AG04450 (cell line): ENCODE results near the gene SLC26A1. TPM values are rescaled to one million over a fixed set of nuclear protein-coding genes. Genes with fewer than 3 reads are reported as not detected.

Experiments used
- CTCF ChIA-PET: fragments of 300-600, 350-600 bp; formaldehyde crosslinking; extraction: SDS; loops from one replicate; lab custom pipeline; 2022; ENCODE audit warnings: antibody characterized with exemption, inconsistent platforms; lab: Charles Lee
- POLR2A ChIA-PET: fragments of 350-600 bp; formaldehyde crosslinking; extraction: SDS; loops from one replicate; lab custom pipeline; 2021; ENCODE audit warnings: antibody characterized with exemption, inconsistent platforms; lab: Yijun Ruan, JAX
- DNase-seq: peaks from one replicate; pipeline ENCODE4 v3.0.0-alpha.2; 2011; ENCODE audit warnings: low read depth, low spot score
- H3K27ac ChIP-seq: one replicate; pipeline ENCODE4 v1.5.1; 2012; ENCODE audit warnings: low read depth, low read length, control low read depth
- H3K27me3 ChIP-seq: one replicate; pipeline ENCODE4 v1.6.0; 2012; ENCODE audit warnings: low read length; ENCODE audit not compliant: control insufficient read depth, insufficient read depth
- H3K4me3 ChIP-seq: 2 replicates; pipeline ENCODE4 v1.5.1; 2011; ENCODE audit warnings: mild to moderate bottlenecking, low read depth, low read length, control low read depth
- H3K9me3 ChIP-seq: 2 replicates; pipeline ENCODE4 v1.5.1; 2012; ENCODE audit warnings: low read length; ENCODE audit not compliant: control insufficient read depth, insufficient read depth
- polyA plus RNA-seq: library from polyadenylated mRNA; depleted of rRNA; stranded (reverse); fragments of >200 nt; gene quantifications from 2 replicates; pipeline ENCODE4 v1.2.3, GENCODE V29; 2011
- TF ChIP-seq, protein P1 (sequence below): IDR thresholded peaks from 2 replicates; pipeline ENCODE4 v1.5.1; 2011; ENCODE audit warnings: low read depth, low read length, control low read depth, inconsistent platforms

SLC26A1 gene
- polyA plus RNA-seq, 1 experiment = 0.05 TPM

DNA sequence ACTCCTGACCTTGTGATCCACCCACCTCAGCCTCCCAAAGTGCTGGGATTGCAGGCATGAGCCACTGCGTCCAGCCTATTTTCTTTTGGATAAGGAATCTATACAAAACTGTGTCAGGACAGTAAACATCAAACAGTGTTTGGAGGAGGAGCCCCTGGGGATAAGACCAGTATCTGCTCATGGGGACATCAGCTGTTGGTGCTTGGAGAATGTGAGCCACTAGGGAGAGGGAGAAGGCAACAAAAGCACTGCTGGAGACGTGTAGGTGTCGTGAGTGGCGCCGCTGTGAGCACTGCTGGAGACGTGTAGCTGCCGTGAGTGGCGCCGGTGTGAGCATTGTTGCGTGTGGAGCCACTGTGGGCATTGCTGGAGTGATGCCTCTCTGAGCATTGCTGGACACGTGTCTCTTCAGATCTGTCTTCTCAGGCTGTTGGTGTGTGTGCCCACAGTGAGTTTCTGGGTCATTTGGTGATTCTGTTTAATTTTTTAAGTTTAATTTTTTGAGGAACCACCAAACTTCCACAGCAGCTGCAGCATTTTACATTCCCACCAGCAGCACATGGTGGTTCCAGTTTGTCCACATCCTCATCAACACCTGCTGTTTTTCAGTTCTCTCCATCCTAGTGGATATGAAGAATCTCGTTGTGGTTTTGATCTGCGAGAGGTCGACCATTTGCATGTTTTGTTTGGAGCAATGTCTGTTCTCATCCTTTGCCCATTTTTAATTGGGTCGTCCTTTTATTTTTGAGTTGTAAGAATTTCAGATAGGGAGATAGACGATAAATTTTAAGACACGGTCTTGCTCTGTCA lies 38.8 kb downstream of the SLC26A1 start:
- ChIA-PET CTCF (no interaction called here), POLR2A (no interaction called here)
- Histone ChIP-seq H3K9me3 (no peaks in the 10 kb centered on the region; the same call in 1 of the 2 replicates), H3K27me3 (no peaks in the 10 kb centered on the region), H3K4me3 (no peak overlapping the region), H3K27ac (no peak overlapping the region)
- TF ChIP-seq, protein P1, sequence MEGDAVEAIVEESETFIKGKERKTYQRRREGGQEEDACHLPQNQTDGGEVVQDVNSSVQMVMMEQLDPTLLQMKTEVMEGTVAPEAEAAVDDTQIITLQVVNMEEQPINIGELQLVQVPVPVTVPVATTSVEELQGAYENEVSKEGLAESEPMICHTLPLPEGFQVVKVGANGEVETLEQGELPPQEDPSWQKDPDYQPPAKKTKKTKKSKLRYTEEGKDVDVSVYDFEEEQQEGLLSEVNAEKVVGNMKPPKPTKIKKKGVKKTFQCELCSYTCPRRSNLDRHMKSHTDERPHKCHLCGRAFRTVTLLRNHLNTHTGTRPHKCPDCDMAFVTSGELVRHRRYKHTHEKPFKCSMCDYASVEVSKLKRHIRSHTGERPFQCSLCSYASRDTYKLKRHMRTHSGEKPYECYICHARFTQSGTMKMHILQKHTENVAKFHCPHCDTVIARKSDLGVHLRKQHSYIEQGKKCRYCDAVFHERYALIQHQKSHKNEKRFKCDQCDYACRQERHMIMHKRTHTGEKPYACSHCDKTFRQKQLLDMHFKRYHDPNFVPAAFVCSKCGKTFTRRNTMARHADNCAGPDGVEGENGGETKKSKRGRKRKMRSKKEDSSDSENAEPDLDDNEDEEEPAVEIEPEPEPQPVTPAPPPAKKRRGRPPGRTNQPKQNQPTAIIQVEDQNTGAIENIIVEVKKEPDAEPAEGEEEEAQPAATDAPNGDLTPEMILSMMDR = no peak
- DNase-seq = no peak

DNA sequence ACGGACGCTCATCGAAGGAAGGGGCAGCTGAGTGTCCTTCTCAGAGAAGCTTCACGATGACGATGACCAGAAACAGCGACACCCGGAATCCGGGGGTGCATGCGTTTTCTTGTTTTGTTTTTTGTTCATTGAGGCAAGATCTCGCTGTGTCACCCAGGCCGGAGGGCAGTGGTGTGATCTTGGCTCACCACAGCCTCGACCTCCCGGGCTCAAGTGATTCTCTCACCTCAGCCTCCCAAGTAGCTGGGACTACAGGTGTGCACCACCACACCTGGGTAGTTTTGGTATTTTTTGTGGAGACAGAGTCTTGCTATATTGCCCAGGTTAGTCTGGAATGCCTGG lies 39.7 kb downstream of the SLC26A1 start:
- H3K27me3 ChIP-seq = no peaks in the 10 kb centered on the region
- no peak overlapping the region for H3K4me3 ChIP-seq
- DNase-seq = no peak
- CTCF ChIA-PET = no interaction called here
- POLR2A ChIA-PET = no interaction called here
- TF ChIP-seq, protein P1 = no peak
- no peak overlapping the region for H3K27ac ChIP-seq
- no peaks in the 10 kb centered on the region; the same call in 1 of the 2 replicates for H3K9me3 ChIP-seq

DNA sequence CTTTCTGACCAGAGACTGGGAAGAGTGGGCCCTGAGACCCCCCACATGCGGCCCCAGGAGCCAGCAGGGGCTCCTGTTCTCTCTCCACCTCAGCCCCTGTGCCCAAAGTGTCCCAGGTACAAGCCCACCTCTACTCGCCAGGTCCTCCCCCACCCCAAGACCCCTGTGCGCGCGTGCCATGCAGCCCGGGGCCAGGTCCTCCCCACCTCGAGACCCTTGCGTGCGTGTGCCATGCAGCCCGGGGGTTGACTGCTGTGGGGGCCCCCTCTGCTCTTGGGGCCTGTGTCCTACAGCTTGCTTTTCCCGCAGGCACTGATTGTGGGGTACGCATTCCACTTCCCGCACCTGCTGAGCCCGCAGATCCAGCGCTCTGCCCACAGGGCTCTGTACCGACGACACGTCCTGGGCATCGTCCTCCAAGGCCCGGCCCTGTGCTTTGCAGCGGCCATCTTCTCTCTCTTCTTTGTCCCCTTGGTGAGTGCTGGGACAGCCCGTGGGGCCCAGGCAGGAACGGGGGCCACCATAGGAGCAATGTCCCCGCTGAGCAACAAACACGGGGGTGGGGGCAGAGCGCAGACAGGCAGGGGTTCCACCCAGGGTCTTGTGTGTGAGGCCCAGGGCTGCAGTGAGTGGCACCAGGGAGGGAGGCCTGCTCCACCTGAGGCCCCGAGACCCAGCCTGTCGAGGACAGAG lies 40.2 kb downstream of the SLC26A1 start:
- Histone ChIP-seq H3K27ac (no peak overlapping the region), H3K27me3 (no peaks in the 10 kb centered on the region), H3K4me3 (no peak overlapping the region), H3K9me3 (no peaks in the 10 kb centered on the region; the same call in 1 of the 2 replicates)
- TF ChIP-seq, protein P1 = no peak
- CTCF ChIA-PET = no interaction called here
- no peak for DNase-seq
- POLR2A ChIA-PET = no interaction called here

DNA sequence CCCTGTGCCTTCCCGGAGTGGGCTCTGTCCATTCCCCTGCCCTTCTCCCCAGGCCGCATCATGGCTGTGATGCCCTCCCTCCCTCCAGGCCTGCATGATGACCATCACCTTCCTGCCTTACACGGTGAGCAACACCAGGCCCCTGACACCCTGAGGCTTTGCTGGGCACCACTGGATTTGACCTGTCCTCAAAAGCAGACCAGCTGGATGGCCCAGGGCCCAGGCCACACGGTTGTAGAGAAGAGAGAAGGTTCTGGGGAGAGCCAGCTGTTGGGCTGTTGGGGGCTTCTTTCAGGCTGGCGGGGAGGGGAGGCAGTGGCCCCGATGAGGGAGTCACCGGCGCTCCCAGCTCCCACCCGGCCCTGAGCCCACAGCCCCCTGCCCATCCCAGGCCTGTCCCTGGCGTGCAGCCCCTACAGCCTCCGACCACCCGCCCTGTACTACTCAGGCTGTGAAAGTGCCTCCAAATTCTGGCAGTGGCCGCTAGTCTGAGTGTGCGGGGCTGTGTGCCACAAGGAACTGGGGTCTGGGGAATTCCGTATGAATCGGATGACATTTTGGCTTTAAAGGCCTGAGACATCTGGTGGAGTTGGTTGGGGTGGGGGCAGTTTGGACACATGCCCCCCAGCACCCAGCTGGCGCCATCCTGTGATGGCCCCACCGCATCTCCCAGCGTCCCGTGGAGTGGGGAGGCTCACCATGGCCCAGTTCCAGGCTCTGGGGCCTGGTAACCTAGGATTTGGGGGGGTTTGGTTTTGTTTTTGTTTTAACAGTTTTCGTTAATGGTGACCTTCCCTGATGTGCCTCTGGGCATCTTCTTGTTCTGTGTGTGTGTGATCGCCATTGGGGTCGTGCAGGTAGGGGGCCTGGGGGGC lies 41.4 kb downstream of the SLC26A1 start:
- DNase-seq = no peak
- ChIA-PET CTCF (no interaction called here), POLR2A (no interaction called here)

More for the DNA sequence above, 41.4 kb downstream of the SLC26A1 start:
- TF ChIP-seq, protein P1 = no peak
- H3K4me3 ChIP-seq = no peak overlapping the region
- no peaks in the 10 kb centered on the region; the same call in 1 of the 2 replicates for H3K9me3 ChIP-seq
- H3K27me3 ChIP-seq = no peaks in the 10 kb centered on the region
- H3K27ac ChIP-seq = no peak overlapping the region
